A673 (cell line): Measurements from ENCODE around the gene IFIT3.

Experiments used
- CTCF ChIP-seq: fragments of 300-800, 200-600 bp; sonication (generic); conservative IDR thresholded peaks from 2 replicates; pipeline ENCODE4 v1.5.1; 2017; ENCODE audit warnings: low read depth, mild to moderate bottlenecking, antibody characterized with exemption, low read length, moderate library complexity, mixed read lengths
- EZH2 ChIP-seq: fragments of 200-600 bp; sonication (generic); IDR thresholded peaks from 2 replicates; pipeline ENCODE4 v1.6.1; 2017; ENCODE audit warnings: borderline replicate concordance, low read depth, mild to moderate bottlenecking, mixed read lengths, antibody characterized with exemption, low read length; ENCODE audit not compliant: poor library complexity, severe bottlenecking

DNA sequence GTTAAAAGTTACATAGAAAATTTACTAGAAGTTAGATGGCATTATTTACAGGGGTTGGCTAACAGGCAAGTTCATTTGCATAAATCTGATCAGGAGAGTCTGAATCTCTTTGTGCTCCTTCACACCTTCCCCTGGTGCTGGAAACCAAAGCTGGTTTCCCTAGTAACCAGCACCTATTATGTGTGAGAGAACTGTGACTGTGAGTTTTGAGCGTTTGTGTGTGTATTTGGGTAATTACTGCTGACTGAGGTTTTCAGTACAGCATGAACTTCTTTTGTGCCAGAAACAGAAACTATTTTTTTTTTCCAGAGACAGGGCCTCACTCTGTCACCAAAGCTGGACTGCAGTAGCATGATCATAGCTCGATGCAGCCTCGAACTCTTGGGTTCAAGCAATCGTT lies 39.7 kb downstream of the IFIT3 start:
- TF ChIP-seq CTCF (no peak), EZH2 (no peak)
